Measurements from ENCODE around the gene AGR2.
"Not testable (repeated sequence)": the region's sequence is repeated elsewhere in the genome, so short reads cannot be mapped to it uniquely, and the experiment has no call there.

The AGR2 gene

DNA sequence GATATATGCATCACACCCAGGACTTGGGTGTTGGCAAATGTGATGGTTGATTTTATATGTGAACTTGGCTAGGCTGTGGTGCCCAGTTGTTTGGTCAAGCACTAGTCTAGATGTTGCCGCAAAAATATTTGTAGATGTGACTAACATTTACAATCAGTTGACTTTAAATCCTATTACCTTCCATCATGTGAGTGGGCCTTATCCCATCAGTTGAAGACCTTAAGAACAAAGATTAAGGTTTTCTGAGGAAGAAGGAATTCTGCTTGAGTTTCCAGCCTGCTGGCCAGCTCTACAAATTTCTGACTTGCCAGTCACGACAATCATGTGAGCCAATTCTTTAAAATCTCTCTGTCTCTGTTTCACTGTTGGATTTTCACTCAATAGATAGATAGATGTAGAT is 30.9 kb downstream of the AGR2 start:
- DNase-seq (ENCODE audit: low read depth): no peak

DNA sequence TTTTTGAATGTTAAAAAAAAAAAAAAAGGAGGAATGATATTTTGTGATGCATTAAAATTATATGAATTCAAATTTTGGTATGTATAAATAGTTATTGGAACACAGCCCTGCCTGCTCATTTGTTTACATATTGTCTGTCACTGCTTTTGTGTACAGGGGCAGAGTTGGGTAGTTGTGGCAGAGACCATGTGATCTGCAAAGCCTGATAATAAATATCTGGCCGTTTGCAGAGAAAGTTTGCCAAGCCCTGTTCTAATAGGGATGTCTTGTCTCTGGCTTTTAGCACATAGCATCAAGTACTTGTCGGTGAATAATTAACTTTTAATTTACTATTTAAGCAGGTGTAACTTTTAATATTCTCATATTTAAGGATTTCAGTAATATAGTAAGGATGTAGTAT is 31.5 kb downstream of the AGR2 start:
- DNase-seq (ENCODE audit: low read depth): no peak

DNA sequence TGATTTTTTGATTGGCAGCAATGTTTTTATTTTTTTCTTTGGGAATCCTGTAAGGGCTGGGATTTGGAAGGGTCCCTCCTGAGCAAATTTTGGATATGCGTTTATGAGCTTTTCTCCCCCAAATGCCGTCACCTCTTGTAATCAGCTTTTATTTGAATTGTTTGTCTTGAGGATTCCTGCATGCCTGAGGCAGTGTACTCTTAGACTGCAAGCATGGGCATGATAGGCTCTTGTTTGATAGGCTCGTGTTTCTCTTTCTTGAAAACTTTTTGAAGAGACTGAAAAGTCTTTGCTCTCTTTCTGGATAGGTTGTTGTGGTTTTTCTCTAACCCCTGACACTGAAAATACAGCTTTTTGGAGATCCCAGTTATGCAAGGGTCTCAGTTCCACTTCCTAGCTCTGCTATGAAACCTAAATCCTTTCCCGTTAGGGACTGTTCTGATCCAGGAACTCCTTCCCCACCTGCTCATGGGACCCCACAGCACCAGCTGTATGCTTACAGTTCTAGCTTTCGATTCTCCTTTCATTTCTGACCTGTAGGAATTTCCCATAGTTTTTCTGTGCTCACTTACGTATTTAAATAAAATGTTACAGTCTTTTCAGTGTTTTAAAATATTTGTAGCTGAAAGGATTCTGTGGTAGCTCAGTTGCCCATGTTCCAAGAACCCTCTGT is 34.0 kb downstream of the AGR2 start:
- DNase-seq (ENCODE audit: low read depth): no peak

DNA sequence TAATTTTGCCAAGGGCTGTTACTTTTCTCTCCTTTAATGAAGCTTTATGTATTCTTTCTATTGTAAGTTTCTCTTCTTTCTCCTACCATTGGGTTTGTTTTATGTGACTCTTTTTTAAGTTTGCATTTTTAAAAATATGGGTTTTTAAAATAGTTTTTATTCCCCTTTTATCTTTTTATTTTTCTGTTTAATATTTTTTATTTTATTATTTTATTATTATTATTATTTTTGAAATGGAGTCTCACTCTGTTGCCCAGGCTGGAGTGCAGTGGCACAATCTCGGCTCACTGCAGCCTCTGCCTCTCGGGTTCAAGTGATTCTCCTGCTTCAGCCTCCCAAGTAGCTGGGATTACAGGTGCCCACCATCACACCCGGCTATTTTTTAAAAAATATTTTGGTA is 34.8 kb downstream of the AGR2 start:
- DNase-seq (ENCODE audit: low read depth): not testable (repeated sequence)

DNA sequence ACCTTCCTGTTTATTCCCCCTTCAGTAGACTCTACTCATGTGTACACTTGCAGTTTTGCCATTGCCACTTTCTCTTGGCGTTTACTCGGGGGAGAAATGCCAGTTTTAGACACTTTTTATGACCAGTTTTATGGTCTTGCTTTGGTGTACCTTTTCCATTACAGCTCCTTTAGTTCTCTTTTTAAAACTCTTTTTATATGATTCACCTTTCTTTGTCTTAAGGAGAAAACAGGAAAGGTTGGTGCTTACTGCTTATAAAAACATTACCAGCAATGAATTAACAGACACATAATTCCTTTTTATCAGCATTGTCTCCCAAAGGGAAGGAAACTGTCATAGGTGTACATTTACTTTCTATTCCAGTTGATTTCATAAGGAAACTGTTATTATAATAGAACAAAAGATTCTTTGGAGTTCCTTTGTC is 39.4 kb downstream of the AGR2 start:
- no peak for DNase-seq (ENCODE audit: low read depth)

DNA sequence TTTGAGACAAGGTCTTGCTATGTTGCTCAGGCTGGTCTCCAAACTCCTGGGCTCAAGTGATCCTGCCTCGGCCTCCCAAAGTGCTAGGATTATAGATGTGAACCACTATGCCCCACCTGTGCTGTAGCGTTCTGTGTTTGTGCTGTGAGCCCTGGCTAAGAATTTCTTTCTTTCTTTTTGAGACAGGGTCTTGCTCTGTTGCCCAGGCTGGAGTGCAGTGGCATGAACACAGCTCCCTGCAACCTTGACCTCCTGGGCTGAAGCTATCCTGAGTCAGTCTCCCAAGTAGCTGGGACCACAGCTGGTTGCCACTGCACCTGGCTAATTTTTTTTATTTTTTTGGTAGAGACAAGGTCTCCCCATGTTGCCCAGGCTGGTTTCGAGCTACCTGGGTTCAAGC is 39.9 kb downstream of the AGR2 start:
- no peak for DNase-seq (ENCODE audit: low read depth)

DNA sequence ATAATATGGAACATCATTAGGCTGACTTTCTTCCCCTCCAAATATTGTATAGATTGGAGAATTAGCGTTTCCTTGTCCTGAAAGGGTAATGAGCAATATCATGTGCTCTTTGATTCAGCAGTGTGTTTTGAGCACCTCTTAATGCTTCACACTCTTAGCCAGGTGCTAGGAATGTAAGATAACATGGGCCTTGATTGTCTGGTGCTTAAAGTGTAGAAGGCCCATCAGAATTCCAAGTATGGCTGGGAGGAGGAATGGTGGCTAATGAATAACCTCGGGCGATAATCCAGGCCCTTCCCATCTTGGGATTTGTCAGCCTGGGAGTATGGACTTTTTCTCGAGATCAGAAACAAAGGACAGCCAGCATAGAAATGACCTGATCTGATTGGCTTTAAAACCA is 42.6 kb downstream of the AGR2 start:
- no peak for DNase-seq (ENCODE audit: low read depth)

DNA sequence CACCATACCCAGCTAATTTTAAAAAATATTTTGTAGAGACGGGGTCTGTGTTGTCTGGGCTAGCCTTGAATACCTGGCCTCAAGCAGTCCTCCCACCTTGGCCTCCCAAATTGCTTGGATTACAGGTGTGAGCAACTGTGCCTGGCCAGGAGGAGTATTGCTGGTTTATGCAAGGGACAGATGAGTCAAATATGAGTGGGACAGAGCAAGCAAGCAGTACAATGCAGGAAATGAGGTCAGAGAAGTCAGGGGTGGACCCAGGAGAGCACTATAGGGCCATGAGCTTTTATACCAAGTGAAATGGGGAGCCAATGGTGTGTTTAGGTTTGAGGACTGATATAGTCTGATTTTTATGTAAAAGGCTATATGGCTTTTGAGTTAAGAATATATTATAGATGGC is 45.0 kb downstream of the AGR2 start:
- DNase-seq (ENCODE audit: low read depth): no peak

DNA sequence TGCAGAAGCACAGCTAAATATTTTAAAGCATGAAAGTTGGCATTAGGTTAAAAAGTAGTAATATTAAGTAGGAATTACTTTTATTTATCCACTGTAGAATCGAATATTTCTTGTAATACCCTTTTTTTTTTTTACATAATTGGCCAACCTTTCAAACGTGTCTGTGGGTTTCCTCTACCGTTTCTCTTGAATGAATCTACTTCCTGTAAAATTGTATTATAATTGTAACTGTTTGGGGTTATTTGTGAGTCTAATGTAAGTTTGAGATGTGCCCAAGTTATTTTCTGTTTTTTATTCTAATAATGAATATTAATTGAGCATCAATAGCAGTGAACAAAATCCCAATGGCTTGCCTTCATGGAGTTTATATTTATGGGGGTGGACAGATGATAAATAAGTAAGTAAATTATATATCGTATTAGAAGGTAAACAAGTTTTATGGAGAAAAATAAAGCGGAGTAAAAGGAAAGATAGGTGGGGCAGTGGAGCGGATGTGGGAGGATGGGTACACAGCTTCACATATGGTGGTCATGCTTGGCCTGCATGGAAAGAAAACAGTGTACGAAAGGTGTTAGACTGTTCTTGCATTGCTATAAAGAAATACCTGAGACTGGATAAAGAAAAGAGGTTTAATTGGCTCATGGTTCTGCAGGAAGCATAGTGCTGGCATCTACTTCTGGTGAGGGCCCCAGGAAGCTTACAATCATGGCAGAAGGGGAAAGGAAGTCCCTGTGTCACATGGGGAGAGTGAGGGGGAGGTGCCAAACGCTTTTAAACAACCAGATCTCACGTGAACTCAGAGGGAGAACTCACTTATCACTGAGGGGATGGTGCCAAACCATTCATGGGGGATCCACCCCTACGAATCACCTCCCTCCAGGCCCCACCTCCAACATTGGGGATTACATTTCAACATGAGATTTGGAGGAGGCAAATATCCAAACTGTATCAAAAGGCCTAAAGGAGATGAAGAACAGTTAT is 45.9 kb downstream of the AGR2 start:
- no peak for DNase-seq (ENCODE audit: low read depth)

DNA sequence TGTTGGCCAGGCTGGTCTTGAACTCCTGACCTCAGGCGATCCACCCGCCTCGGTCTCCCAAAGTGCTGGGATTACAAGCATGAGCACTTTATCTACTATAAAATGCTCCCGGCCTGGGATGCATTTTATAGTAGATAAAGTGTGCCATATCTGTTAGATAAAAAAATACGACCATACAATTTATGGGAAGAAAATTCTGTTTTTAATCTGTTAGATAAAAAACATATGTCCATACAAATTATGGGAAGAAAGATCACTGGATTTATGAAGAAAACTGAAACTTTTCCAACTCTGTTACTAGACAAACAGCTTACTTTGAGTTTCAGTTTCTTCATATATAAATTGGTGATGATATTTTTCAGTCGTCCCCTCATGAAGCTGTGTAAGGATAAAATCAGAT is 46.8 kb downstream of the AGR2 start:
- no peak for DNase-seq (ENCODE audit: low read depth)

DNA sequence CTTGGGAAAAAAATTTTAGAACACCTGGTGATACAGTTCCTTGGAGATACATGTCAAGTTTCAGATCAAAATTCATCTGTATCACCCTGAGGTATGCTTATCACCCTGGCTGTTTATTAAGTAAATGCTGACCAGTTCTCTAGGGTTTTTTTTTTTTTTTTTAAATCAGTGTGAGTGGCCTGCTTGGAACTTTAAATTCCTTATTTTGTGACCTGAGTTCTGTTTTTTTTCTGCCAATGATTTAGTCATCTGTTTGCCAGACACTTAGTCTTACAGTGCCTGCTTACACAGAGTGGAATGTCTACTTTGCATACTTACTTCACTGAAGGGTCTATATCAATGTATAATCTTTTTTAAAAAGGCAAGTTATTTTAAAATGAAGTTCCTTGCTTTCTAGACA is 49.4 kb downstream of the AGR2 start:
- DNase-seq (ENCODE audit: low read depth): no peak

DNA sequence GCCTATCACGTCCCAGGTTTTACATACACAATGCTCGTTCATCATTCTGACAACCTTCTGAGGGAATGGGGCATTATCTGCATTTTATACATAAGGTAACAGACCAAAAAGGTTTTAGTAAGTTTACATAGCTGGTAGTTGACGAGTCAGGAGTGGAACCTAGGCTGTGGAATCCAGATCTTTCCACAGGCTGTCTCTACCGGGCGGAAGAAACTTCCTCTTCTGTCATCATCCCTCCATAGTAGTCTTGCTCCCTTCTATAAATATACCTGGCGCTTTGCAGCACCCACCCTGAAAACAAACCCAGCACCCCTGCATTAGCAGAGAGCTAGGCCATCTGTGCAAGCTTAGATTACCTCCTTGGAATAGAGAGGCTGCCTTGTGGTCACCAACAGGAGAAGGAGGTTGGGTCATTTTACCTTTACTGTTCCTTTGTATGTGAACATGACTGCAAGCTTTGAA is 49.9 kb downstream of the AGR2 start:
- DNase-seq (ENCODE audit: low read depth): no peak

DNA sequence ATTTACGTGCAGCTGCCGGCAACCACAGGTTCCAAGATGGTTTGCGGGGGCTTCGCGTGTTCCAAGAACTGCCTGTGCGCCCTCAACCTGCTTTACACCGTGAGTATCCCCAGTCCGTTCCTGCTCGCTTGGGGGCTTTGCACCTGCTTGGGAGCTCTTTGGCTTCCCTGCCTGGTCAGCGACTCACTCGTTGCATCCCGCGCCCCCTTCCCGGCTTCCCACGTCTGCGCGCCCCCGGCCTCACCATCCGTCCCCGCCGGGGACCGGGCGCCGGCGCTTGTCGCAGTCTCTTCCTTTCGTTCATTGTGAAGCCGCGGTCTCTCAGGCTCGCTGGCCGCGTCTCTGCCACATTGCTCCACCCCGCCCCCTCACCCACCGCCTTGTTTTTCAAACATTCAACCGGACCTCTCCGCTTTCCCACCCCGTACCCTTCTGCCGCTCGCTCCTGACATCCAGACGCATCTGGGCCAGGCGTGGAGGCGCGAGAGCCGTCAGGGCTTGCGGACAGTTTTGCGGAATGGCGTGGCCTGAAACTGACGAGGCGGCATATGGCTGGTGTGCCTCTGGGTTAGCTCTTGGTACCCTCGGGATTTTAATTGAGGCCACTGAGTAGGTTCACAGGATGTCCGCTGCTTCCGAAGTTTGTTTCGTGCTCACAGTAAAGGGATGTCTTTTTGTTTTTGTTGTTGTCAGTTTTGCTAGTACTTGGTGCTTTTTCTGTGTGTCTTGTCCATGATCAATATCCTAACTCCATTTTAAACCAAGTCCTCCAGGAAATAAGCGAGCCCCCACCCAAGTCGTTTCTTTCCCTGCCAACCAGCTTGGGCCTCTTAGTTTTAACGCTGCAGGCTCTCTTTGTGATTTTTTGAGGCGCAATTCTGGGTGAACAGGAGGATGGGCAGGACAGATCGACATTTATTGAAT is 50.6 kb downstream of the AGR2 start:
- peak; percentile 4 for DNase-seq (ENCODE audit: low read depth)

DNA sequence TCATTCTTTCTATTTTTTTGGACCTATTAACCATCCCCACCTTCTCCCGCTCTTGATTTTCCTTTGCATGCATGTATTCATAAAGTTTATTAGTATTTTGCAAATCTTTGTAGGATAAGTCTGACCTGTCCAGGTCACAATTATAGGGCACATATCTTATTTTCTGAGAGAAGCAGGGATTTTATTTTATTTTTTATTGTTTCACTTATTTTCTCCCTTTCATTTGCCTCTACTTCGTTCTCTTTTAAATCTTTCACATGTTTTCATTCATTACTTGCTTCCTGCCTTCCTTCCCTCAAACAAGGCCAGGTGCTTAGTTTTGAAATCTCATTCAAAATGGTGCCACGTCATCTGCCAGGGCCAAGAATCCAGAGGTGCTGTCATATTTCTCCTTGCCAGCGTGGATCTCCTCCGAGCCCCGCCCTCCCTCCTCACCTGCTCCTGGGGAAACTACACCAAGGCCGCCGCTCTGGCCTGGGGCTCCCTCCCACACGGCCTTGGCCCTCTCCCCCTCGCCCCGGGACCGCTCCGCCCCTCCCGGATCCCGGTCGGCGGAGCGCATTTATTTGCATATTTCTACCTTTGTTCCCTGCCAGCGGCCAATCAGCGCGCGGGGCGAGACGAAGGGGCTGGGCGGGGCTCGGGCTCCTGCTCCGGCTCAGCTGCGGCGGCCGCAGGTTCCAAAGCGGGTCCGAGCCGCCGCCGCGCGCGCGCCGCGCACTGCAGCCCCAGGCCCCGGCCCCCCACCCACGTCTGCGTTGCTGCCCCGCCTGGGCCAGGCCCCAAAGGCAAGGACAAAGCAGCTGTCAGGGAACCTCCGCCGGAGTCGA is 51.5 kb downstream of the AGR2 start, which contains the start of gene TSPAN13:
TSS of gene TSPAN13 (plus strand) at position 654 of the 830 bp plus-strand sequence. CDS start 213 bp downstream, outside the sequence.
- no peak for DNase-seq (ENCODE audit: low read depth)

DNA sequence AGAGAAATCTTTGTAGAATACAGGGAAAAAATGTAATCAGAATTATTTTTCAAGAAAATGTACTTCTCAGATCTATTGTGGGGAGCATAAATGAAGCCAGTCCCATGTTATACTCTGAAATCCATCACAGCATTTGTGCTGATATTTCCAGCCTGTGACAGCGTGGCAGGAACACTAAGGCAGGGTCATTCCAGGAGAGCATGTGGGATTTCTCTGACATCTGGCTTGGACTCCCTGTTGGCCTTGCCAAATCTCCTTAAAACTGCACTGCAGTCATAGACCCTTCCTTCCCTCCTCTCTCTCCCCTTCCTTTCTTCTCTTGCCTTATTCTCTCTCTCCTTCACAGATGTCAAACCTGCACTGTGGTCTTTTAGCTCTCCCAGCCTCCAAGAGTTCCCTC is 57.7 kb downstream of the AGR2 start:
- no peak for DNase-seq (ENCODE audit: low read depth)

DNA sequence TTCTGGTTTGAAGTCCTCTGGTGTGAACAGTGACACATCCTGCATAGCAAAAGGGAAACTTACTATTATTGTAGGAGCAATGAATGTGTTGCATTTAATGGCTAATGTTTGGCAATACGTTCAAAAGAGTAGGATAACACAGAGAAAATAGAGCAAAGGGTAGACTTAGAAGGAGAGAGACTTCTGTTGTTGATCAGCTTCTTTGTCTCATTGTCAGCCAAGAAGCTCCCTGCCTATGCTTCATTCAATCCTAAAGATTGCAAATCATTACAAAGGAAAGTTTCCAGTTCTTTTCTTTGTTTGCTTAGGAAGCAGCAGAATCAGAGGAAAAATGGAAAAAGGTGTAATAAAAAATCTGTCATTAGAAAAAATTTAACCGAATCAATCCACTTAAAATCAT is 59.2 kb downstream of the AGR2 start:
- DNase-seq (ENCODE audit: low read depth): peak; percentile 1

DNA sequence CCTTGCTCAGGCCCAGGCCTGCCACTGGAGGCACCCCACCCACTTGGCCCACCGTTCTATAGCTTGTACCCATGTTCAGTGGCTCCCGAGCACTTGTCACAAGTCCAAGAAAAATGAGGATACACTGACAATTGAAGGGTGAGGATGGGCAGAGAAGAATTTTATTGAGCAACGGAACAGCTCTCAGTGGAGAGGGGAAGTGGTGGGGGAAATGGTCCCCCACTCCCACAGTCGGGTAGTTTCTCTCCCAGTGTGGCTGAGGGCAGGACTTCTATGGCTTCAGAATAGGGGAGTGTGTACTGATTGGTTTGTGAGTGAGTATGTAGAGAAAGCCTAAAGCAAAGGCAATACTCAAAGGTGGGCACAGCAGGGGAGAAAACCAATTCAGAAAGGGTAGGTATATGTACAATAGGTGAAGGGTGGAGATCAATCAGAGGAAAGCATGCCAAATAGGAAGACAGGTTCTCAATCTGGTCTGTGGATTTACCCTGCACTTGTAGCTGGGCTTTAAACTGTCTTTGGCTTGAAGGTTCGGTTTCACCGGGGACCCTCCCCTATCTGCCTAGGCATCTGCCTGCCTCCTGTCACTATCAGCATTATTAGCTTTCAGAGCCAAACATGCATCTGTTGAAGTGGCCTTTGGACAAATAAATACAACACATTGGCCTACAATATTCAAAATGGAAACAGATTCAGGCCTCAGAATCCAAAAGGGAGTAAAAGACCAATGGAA is 60.1 kb downstream of the AGR2 start:
- DNase-seq (ENCODE audit: low read depth): no peak

DNA sequence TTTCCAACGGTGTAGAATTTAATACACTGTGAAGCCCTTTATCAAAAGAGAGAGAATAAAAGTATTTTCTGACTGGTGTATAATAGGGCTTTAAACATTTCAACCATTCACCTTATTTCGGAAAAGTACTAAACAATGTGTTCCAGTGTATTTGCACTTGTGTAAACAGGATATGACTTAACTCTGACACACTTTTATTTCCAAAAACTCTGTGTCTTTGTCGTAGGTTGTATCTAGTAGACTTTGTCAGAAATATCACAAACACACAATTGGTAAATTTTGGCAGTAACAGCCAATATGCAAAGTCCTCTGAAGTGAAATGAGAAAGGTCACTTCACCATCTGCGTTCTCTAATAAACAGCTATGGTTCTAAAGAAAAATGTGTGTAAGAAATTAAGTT is 61.6 kb downstream of the AGR2 start:
- peak; percentile 5 for DNase-seq (ENCODE audit: low read depth)

DNA sequence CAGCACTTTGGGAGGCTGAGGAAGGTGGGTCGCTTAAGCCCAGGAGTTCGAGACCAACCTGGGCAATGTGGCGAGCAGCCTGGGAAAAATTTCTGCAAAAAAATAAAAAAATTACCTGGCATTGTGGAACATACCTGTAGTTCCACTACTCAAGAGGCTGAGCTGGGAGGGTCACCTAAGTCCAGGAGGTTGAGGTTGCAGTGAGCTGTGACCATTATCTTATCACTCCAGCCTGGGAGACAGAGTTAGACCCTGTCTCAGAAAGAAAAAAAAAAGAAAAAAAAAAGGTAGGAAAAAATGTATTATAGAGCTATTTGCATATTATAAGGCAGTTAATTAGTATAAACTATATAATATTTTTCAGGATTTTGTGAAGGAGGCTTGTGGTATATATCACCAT is 62.3 kb downstream of the AGR2 start:
- no peak for DNase-seq (ENCODE audit: low read depth)

Data from fibroblast of gingiva (primary cell).